Hepatocyte (in vitro differentiated cells): ENCODE measurements around the gene TPRA1.

Experiments
- EZH2phosphoT487 ChIP-seq: fragments of 200-600 bp; sonication (generic); IDR thresholded peaks from one replicate; pipeline ENCODE4 v1.6.1; 2018; ENCODE audit warnings: antibody characterized with exemption, mild to moderate bottlenecking, low read depth, moderate library complexity; ENCODE audit not compliant: unreplicated experiment, severe bottlenecking
- TF ChIP-seq, protein P1 (sequence below): fragments of 200-600 bp; sonication (generic); IDR thresholded peaks from 2 replicates; pipeline ENCODE4 v1.5.1; 2016; ENCODE audit warnings: antibody characterized with exemption, mild to moderate bottlenecking; ENCODE audit not compliant: poor library complexity

DNA sequence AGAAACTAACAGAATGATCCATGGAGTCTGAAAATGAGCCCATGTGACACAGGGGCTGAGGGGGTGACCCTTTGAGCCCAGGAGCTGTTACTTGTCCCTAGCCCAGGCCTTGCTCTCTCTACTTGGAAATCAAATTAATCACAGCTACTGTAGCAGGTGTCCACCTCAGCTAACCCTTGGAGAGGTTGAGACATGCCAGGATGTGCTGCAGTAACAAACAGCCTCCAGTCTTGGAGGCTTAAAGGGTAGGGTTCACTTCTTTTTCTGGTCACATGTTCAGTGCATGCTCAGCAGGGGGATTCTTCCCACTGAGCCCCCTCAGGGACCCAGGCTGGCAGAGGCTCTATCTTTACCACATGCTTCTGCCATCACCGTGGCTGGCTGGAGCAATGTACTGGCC is 21.4 kb downstream of the TPRA1 start:
- TF ChIP-seq, protein P1, sequence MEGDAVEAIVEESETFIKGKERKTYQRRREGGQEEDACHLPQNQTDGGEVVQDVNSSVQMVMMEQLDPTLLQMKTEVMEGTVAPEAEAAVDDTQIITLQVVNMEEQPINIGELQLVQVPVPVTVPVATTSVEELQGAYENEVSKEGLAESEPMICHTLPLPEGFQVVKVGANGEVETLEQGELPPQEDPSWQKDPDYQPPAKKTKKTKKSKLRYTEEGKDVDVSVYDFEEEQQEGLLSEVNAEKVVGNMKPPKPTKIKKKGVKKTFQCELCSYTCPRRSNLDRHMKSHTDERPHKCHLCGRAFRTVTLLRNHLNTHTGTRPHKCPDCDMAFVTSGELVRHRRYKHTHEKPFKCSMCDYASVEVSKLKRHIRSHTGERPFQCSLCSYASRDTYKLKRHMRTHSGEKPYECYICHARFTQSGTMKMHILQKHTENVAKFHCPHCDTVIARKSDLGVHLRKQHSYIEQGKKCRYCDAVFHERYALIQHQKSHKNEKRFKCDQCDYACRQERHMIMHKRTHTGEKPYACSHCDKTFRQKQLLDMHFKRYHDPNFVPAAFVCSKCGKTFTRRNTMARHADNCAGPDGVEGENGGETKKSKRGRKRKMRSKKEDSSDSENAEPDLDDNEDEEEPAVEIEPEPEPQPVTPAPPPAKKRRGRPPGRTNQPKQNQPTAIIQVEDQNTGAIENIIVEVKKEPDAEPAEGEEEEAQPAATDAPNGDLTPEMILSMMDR, result no peak
- no peak for TF ChIP-seq EZH2phosphoT487
